GM20000 (cell line): ENCODE results near the gene ZMYND11.

Source experiments
- DNase-seq: peaks from one replicate; pipeline ENCODE4 v3.0.0; 2012; ENCODE audit warnings: low spot score
- TF ChIP-seq, protein P1 (sequence below): IDR thresholded peaks from 2 replicates; pipeline ENCODE4 v1.5.1; 2012; ENCODE audit warnings: mild to moderate bottlenecking, control low read depth; ENCODE audit errors: extremely low read depth, missing control alignments

The ZMYND11 gene

DNA sequence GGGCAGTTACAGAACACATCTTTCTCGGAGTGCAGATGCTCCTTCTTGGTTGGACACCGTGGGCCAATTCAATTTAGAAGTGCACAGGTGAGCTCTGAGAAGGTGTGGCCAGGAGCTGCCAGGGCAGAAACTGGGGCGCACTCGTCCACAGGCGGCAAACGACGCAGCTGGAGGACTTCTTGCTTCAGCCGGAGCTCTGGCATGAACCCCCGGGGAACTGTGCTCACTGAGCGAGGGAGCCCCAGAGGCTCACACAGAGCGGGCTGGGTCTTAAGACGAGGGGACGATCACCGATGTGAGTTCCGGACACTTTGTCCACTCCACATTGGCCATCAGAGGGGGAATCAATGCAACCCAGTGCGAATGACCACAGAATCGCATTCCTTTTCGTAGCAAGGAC is 140.4 kb downstream of the ZMYND11 start:
- DNase-seq, result no peak
- TF ChIP-seq, protein P1, sequence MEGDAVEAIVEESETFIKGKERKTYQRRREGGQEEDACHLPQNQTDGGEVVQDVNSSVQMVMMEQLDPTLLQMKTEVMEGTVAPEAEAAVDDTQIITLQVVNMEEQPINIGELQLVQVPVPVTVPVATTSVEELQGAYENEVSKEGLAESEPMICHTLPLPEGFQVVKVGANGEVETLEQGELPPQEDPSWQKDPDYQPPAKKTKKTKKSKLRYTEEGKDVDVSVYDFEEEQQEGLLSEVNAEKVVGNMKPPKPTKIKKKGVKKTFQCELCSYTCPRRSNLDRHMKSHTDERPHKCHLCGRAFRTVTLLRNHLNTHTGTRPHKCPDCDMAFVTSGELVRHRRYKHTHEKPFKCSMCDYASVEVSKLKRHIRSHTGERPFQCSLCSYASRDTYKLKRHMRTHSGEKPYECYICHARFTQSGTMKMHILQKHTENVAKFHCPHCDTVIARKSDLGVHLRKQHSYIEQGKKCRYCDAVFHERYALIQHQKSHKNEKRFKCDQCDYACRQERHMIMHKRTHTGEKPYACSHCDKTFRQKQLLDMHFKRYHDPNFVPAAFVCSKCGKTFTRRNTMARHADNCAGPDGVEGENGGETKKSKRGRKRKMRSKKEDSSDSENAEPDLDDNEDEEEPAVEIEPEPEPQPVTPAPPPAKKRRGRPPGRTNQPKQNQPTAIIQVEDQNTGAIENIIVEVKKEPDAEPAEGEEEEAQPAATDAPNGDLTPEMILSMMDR, result no peak

DNA sequence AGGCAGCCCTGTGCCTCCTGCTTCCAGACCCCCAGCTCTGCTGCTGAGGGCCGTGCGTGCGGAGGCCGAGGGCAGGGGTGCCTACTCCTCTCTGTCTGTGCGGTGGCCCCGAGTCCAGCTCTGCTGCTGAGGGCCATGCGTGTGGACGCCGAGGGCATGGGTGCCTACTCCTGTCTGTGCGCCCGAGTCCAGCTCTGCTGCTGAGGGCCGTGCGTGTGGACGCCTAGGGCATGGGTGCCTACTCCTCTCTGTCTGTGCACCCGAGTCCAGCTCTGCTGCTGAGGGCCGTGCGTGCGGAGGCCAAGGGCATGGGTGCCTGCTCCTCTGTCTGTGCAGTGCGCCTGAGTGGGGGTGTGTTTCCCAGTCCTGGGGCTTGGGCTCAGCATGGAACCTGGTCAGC is 142.7 kb downstream of the ZMYND11 start:
- TF ChIP-seq, protein P1, result no peak
- DNase-seq, result no peak

DNA sequence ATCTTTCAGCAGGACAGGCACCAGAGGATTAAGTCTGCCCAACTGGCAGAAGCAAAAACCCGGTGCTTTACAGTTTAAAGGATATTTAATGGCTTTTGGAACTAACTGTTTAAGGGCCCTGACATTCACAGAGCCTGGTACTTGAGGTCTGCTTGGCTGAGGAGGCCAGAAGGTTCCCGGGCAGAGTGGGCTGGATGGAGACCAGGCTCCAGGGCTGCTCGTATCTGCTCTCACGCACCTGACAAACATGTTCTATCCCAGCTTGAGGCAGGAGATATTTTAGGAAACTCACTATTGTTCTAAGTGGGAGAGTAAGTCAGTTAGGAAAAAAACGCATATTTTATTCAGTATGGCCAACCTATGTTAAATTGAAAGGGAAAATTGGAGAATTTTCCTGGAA is 143.5 kb downstream of the ZMYND11 start:
- TF ChIP-seq, protein P1, result no peak
- DNase-seq, result no peak

DNA sequence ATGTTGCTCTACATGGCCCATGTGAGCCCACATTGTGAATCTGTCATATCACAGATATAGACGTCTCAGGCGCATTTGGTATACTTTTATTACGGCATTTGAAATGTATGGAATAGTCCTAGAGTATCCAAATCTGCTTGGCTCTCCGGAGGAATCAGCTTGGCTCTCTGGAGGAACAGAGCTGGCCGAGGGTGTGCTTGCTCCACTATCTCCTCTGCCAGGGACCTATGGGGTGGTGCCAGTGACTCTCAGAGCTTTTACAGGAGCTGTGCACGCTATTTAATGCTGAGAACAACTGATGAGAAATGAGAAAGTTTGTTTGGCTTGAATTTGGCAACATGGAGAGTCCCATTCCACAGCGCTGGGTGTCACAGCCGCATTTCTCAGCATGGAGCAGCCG is 144.0 kb downstream of the ZMYND11 start:
- no peak for DNase-seq
- TF ChIP-seq, protein P1, result no peak

DNA sequence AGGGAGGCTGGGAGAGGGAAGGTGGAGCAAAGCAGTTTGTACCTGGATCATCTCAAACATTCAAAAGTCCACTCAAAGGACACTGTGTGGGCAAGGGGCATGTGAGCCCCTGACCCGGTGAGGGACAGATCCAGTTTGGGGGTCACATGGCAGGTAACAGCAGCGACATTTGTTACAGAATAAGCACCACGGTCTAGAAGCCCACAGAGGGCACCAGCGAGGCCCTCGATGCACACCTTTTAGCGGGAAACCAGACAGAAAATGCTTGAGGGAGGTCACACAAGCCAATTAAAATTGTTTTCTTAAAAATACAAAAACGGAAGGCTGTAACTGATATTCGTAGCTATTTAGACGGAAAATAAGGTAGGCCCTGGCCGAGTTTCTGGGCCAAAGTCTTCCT is 144.4 kb downstream of the ZMYND11 start:
- TF ChIP-seq, protein P1, result no peak
- no peak for DNase-seq

DNA sequence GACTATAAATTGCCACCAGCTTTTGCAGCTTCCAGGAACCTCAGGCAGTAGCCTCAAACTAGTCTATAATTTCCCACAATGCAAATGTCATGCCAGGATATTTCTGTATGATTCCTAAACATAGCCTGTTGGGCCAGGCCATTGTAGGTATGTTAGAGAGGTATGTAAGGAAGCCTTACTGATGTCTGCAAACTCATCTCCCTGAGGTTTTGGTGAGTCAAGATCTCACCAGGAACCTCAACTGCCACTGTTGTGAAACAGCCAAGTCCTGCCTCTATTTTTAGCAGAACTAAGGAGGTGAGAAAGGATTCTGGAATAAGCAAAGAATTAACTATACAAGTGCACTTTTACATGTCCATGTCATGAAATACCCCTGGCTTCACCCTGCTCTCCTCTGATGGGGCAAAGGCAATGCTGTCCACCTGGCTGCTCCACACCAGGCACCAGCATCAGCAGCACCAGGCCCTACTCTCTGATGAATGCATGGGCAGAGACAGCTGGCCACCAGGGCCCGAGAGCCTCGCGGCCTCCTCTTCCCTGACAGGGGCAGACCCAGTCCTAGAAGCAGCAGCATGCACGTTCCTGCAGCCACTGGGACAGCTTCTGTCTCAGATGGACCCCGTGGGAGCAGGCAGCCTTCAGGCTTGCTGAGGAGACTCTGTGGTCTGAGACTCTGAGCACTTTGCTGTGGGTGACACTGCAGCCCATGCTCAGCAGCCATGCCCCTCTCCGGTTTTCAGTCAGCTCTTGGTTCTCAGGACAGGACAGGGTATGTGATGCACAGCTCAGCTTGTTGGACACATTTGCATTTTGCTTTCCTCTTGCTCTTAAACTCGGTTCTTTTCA is 147.3 kb downstream of the ZMYND11 start:
- DNase-seq, result no peak
- TF ChIP-seq, protein P1, result no peak

DNA sequence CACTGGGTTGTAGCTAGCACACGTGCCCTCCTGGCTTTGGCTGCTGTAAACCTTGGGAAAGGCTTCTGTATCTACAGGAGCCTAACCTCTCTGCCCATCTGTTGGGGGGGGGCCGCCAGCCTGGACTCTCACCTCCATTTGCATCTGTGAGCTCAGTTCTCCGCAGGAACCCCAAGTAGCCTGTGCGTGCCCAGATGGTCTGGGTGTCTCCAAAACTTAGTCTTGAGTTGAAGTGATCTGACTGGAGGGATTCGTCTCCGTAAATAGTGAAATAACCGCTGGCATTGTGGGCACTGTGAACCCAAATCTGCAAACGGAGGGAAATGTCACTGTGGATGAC is 147.9 kb downstream of the ZMYND11 start:
- TF ChIP-seq, protein P1, result no peak
- no peak for DNase-seq
